ENCODE measurements around the gene WFDC9. TPM values are rescaled to one million over a fixed set of nuclear protein-coding genes. Genes with fewer than 3 reads are reported as not detected.

The WFDC9 gene
- total and polyA plus RNA-seq, 2 of the 8 experiments (the other 6 are each of a cell fraction or from before 2014, with no cell fraction given) = not detected

- no peak overlapping the region for H4K8ac ChIP-seq (ENCODE audit: extremely low read depth, insufficient read depth, low read length)
- no peak overlapping the region for H2BK5ac ChIP-seq (ENCODE audit: low read depth, low read length)
- no peak overlapping the region for H3K14ac ChIP-seq (ENCODE audit: insufficient read length)
- no peak overlapping the region; the same call in 1 of the 2 replicates for H2BK12ac ChIP-seq (ENCODE audit: low read depth, low read length)
- no peak overlapping the region for H3K4me2 ChIP-seq (ENCODE audit: insufficient read depth in 1 of 2, low read depth in 2 of 2, low read length in 2 of 2)
- no peaks in the 10 kb centered on the region for H3K36me3 ChIP-seq (ENCODE audit: control insufficient read depth in 2 of 4, insufficient read depth in 4 of 4, low read length in 3 of 4)
- no peak for DNase-seq (ENCODE audit: low read depth in 1 of 2, low spot score in 2 of 2)
- H3K23me2 ChIP-seq (ENCODE audit: low read depth, low read length) = no peaks in the 10 kb centered on the region
- H3K4me1 ChIP-seq (replicated peaks in 1 of 4; ENCODE audit: control insufficient read depth in 3 of 4, insufficient read depth in 4 of 4, low read length in 3 of 4) = peaks cover 0 to 5% (median 2%) of the 10 kb centered on the region in 4 experiments; a peak in 4 of 7 replicates
- no peak for TF ChIP-seq CBX5 (IDR thresholded peaks at IDR 0.05; ENCODE audit: low read depth, low read length)
- no peak overlapping the region for H3K23ac ChIP-seq (ENCODE audit: insufficient read length)
- CTCF ChIA-PET (ENCODE audit: partially characterized antibody) = no interaction called here
- WGBS, 2 experiments (ENCODE audit: extremely low coverage in 1 of 2, insufficient coverage in 1 of 2, insufficient read length in 1 of 2, insufficient replicate concordance in 2 of 2, low coverage in 1 of 2, low lambda C conversion rate in 2 of 2, missing lambda C conversion rate in 1 of 2) = 94% methylated on average over 3 of the region's 3 CpGs; no CpG with 5 or more reads in 1 of the 2 experiments
- no peaks in the 10 kb centered on the region for H3K27me3 ChIP-seq (replicated peaks in 1 of 4; ENCODE audit: control insufficient read depth in 3 of 4, extremely low read depth in 1 of 4, insufficient read depth in 3 of 4, low read length in 3 of 4)
- no peak overlapping the region for H3K4ac ChIP-seq (replicated peaks; ENCODE audit: insufficient read length, low read depth, low read length)
- H2AK5ac ChIP-seq (ENCODE audit: low read depth, low read length) = no peak overlapping the region
- H2AFZ ChIP-seq (ENCODE audit: low read length) = peak overlapping the region; percentile 46; the same call in 1 of the 2 replicates
- H3K4me3 ChIP-seq (ENCODE audit: extremely low read depth in 1 of 4, insufficient read depth in 2 of 4, low read depth in 3 of 4, low read length in 4 of 4) = no peak overlapping the region
- no peaks in the 10 kb centered on the region for H3K79me1 ChIP-seq (ENCODE audit: low read depth, low read length)
- POLR2A ChIA-PET (ENCODE audit: partially characterized antibody) = interaction anchor here (0.6 kb wide), 1 partner anchor 496 kb away, joined by 3 read pairs; no protein-coding TSS in a partner anchor
- H3K18ac ChIP-seq (ENCODE audit: extremely low read depth, low read length) = no peak overlapping the region
- H2BK120ac ChIP-seq (replicated peaks; ENCODE audit: low read depth, low read length) = no peak overlapping the region
- no peak overlapping the region for H4K91ac ChIP-seq (replicated peaks; ENCODE audit: insufficient read length, low read length)
- H2BK20ac ChIP-seq (ENCODE audit: low read length) = no peak overlapping the region
- H3K9ac ChIP-seq (replicated peaks in 1 of 4; ENCODE audit: extremely low read depth in 1 of 4, low read depth in 3 of 4, low read length in 3 of 4) = no peak overlapping the region
- H3K27ac ChIP-seq (ENCODE audit: low read depth, low read length) = no peak overlapping the region
- no peaks in the 10 kb centered on the region for H3K9me3 ChIP-seq (ENCODE audit: insufficient read depth in 2 of 2, low read depth in 1 of 2, low read length in 1 of 2)
- no peak overlapping the region for H4K5ac ChIP-seq (ENCODE audit: insufficient read length, low read depth, low read length)
- FAIRE-seq = no peak
- H4K20me1 ChIP-seq (replicated peaks in 1 of 2; ENCODE audit: control insufficient read depth in 1 of 2, insufficient read depth in 2 of 2, low read length in 2 of 2) = no peaks in the 10 kb centered on the region
- no peak overlapping the region for H3K56ac ChIP-seq (replicated peaks; ENCODE audit: insufficient read length, low read depth, low read length)
- no peak overlapping the region for H2BK15ac ChIP-seq (ENCODE audit: low read length)
- H3K79me2 ChIP-seq (ENCODE audit: control insufficient read depth in 1 of 2, insufficient read depth in 2 of 2, low read length in 2 of 2) = no peaks in the 10 kb centered on the region
Observed at GRCh38 chr20:45575931-45576330, 55.2 kb downstream of the WFDC9 start.
